Upper lobe of left lung (tissue), 6 donors: ENCODE data around the gene COL6A2. TPM values are rescaled to one million over a fixed set of nuclear protein-coding genes. Genes with fewer than 3 reads are reported as not detected.
"Not testable (repeated sequence)": the region's sequence is repeated elsewhere in the genome, so short reads cannot be mapped to it uniquely, and the experiment has no call there.

ENCODE experiments used
- ATAC-seq, 2 donors: fragments of 200-7000 bp; cut with Tn5 transposase; one replicate each; pipeline ENCODE4 v1.9.1; 2022; ENCODE audit warnings: mild to moderate bottlenecking in 2 of 2, moderate library complexity in 2 of 2; ENCODE audit not compliant: low FRiP score in 2 of 2
- DNase-seq, 2 donors: peaks; one replicate each; pipeline ENCODE4 v3.0.0-alpha.2; 2019 to 2020
- H3K27ac ChIP-seq, 4 donors: fragments of 200-600 bp; sonication (generic); one replicate each; pipeline ENCODE4 v1.5.1; 2016 to 2019
- H3K27me3 ChIP-seq, 4 donors: fragments of 200-600 bp; sonication (generic); one replicate each; pipeline ENCODE4 v1.5.1; 2017 to 2019
- H3K36me3 ChIP-seq, 4 donors: fragments of 200-600 bp; sonication (generic); one replicate each; pipeline ENCODE4 v1.5.1; 2016 to 2019
- H3K4me1 ChIP-seq, 4 donors: fragments of 200-600 bp; sonication (generic); one replicate each; pipeline ENCODE4 v1.5.1; 2018 to 2019
- H3K4me3 ChIP-seq, 4 donors: fragments of 200-600 bp; sonication (generic); one replicate each; pipeline ENCODE4 v1.5.1; 2017 to 2019; ENCODE audit warnings: mild to moderate bottlenecking in 2 of 4, moderate library complexity in 1 of 4
- H3K9me3 ChIP-seq, 4 donors: fragments of 200-600 bp; sonication (generic); one replicate each; pipeline ENCODE4 v1.5.1; 2018 to 2019
- CTCF ChIP-seq, 6 experiments: fragments of 450-650 bp in 4 of 6; fragments of 200-600 bp in 2 of 6; sonication (generic) in 2 of 6; IDR thresholded peaks; one replicate each; pipeline ENCODE4 v1.5.1; 2016 to 2019; ENCODE audit warnings: antibody characterized with exemption in 6 of 6
- EP300 ChIP-seq, 4 donors: sonication (generic); formaldehyde crosslinking; IDR thresholded peaks; one replicate each; pipeline ENCODE4 v1.5.1; 2017; ENCODE audit warnings: antibody characterized with exemption in 4 of 4, control low read depth in 2 of 4
- POLR2A ChIP-seq, 4 donors: fragments of 450-650 bp; IDR thresholded peaks; one replicate each; pipeline ENCODE4 v1.5.1; 2016 to 2017; ENCODE audit warnings: antibody characterized with exemption in 4 of 4, mild to moderate bottlenecking in 2 of 4
- POLR2AphosphoS5 ChIP-seq, 2 donors: sonication (generic); formaldehyde crosslinking; IDR thresholded peaks; one replicate each; pipeline ENCODE4 v1.5.1; 2017; ENCODE audit warnings: antibody characterized with exemption in 2 of 2
- WGBS, 2 donors: methylation state at CpG; one replicate each; pipeline ENCODE4 v1.1.5; 2017 to 2018; 5-methylcytosine and 5-hydroxymethylcytosine counted together
- total RNA-seq, 6 donors: library from RNA; depleted of rRNA in 4 of 6; stranded (reverse); fragments of >200 nt in 4 of 6; gene quantifications; one replicate each; pipeline versions ENCODE4 v1.1.0 to v1.2.1, GENCODE V29; 2016 to 2021
- donor health status: DM: no; HTN: no; CAD: no; lungs with moderate emphysema.
- donor health status: DM: no; HTN: yes; CAD: no; lungs with severe emphysema.

Gene COL6A2
- total RNA-seq, 6 donors from 2014 or later: 105 to 522 (median 304) TPM

DNA sequence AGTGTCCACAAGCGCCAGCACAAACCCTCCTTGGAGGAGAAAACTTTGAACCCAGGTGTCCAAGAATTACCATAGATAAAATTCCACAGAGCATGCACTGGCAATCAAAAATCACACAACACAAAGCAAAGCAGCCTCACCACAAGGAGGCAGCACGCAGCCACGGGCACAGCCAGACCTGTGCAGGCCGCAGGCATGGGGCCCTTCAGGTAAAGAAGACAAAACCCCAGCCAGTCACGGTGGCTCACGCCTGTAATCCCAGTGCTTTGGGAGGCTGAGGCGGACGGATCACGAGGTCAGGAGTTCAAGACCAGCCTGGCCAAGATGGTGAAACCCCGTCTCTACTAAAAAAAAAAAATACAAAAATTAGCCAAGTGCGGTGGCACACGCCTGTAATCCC lies 49.5 kb downstream of the COL6A2 start:
- H3K27me3 ChIP-seq, ATAC-seq, H3K36me3 ChIP-seq, H3K4me1 ChIP-seq, H3K4me3 ChIP-seq, H3K9me3 ChIP-seq, H3K27ac ChIP-seq: not testable (repeated sequence)
- TF ChIP-seq CTCF (IDR thresholded peaks at IDR 0.05): peak in 3 of 6 experiments; percentile 10 to 19 (median 18)
- 74 to 77% methylated on average over 12 of the region's 12 CpGs for WGBS, 2 donors
- DNase-seq: peak in 1 of 2 donors; percentile 63

- DNase-seq: no peak
Observed at GRCh38 chr21:46148106-46148505, 50.2 kb downstream of the COL6A2 start.

GRCh38 chr21:46149205-46149901 lies 51.4 kb downstream of the COL6A2 start:
- DNase-seq: peak in 1 of 2 donors; percentile 56
- no peak overlapping the region for H3K27ac ChIP-seq
- H3K36me3 ChIP-seq: no peaks in the 10 kb centered on the region
- H3K4me3 ChIP-seq: no peak overlapping the region
- H3K4me1 ChIP-seq: peaks cover 0 to 13% (median 10%) of the 10 kb centered on the region in 4 donors
- no peaks in the 10 kb centered on the region for H3K27me3 ChIP-seq
- 82 to 84% methylated on average over 22 of the region's 22 CpGs for WGBS, 2 donors
- no peak for ATAC-seq
- no peaks in the 10 kb centered on the region for H3K9me3 ChIP-seq
- no peak for TF ChIP-seq POLR2AphosphoS5 (IDR thresholded peaks at IDR 0.05)
- TF ChIP-seq POLR2A (IDR thresholded peaks at IDR 0.05): no peak
- TF ChIP-seq CTCF (IDR thresholded peaks at IDR 0.05): no peak
- no peak for TF ChIP-seq EP300 (IDR thresholded peaks at IDR 0.05)

More at GRCh38 chr21:46148106-46148505, 50.2 kb downstream of the COL6A2 start:
- H3K27me3 ChIP-seq: no peaks in the 10 kb centered on the region
- no peaks in the 10 kb centered on the region for H3K36me3 ChIP-seq
- no peak for ATAC-seq
- WGBS, 2 donors: 92 to 95% methylated on average over 10 to 11 of the region's 11 CpGs
- H3K9me3 ChIP-seq: no peaks in the 10 kb centered on the region
- peaks cover 0 to 10% (median 9%) of the 10 kb centered on the region in 4 donors for H3K4me1 ChIP-seq
- H3K27ac ChIP-seq: no peak overlapping the region
- TF ChIP-seq POLR2AphosphoS5 (IDR thresholded peaks at IDR 0.05) (no peak), POLR2A (IDR thresholded peaks at IDR 0.05) (no peak), CTCF (IDR thresholded peaks at IDR 0.05) (no peak), EP300 (IDR thresholded peaks at IDR 0.05) (no peak)
- no peak overlapping the region for H3K4me3 ChIP-seq

DNA sequence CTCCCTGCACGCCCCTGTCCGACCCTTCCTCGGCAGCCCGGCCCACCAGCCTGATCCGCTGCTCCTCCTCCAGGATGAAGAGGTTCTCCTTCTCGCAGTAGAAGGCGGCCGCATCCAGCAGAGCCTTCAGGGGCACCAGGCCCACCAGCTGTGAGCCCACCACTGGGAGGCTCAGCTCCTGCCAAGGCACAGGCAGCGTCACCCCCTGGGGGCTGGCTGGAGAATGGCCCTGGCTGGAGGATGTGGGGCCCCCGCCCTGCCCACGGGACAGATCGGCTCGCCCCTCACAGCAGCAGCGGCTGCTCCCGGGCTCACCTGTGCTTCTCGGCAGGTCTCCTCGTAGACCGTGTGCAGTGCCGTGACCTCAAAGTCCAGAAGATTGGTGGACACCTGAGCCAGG lies 52.2 kb downstream of the COL6A2 start:
- WGBS, 2 donors: 73 to 95% methylated on average over 4 to 19 of the region's 19 CpGs
- Histone ChIP-seq H3K27me3 (no peaks in the 10 kb centered on the region), H3K4me1 (peaks cover 0 to 13% (median 10%) of the 10 kb centered on the region in 4 donors), H3K36me3 (no peaks in the 10 kb centered on the region), H3K9me3 (no peaks in the 10 kb centered on the region), H3K27ac (no peak overlapping the region), H3K4me3 (no peak overlapping the region)
- DNase-seq (peak; percentile 17 to 76), ATAC-seq (no peak)
- no peak for TF ChIP-seq POLR2AphosphoS5 (IDR thresholded peaks at IDR 0.05)
- TF ChIP-seq POLR2A (IDR thresholded peaks at IDR 0.05): no peak
- no peak for TF ChIP-seq EP300 (IDR thresholded peaks at IDR 0.05)
- TF ChIP-seq CTCF (IDR thresholded peaks at IDR 0.05): no peak
